RPMI8226 (cell line): ENCODE measurements around the gene LMTK3.
"Not testable (repeated sequence)": the region's sequence is repeated elsewhere in the genome, so short reads cannot be mapped to it uniquely, and the experiment has no call there.

Experiments used
- DNase-seq: peaks from one replicate; pipeline ENCODE4 v3.0.0-alpha.2; 2015

LMTK3 gene

DNA sequence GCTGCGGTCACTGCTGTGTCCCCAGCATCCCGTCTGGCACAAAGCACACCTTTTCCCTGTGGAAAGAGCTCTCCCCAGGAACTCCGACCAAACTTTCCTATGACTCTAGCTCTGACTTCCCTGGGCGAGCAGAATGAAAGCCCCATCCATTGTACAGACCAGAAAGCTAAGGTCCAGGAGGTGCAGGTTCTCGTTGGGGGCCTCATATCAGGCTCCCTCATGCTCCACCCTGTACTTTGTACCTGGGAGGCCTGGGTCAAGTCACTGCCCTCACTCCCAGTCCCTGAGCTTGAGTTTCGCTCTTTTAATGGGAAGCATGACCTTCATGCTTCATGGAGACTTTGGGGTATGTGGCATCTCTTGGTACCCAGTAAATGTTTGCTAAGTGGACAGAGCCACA lies 24.1 kb downstream of the LMTK3 start:
- no peak for DNase-seq

- not testable (repeated sequence) for DNase-seq
Measured at GRCh38 chr19:48486706-48487105, 24.9 kb downstream of the LMTK3 start.

GRCh38 chr19:48484931-48485612 lies 26.6 kb downstream of the LMTK3 start:
- DNase-seq = no peak

GRCh38 chr19:48484247-48484893 lies 27.3 kb downstream of the LMTK3 start:
- no peak for DNase-seq

DNA sequence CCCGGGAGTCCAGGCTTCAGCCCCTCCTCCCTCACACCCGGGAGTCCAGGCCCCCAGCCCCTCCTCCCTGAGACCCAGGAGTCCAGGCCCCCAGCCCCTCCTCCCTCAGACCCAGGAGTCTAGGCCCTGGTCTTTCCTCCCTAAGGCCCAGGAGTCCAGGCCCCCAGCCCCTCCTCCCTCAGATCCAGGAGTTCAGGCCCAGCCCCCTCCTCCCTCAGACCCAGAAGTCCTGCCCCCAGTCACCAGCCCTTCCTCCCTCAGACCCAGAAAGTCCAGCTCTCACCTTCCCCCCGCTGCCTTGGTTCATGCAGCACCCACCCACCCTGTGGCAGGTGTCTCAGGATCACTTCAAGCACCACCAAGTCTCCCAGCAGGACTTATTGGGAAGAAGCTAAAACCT lies 28.3 kb downstream of the LMTK3 start:
- no peak for DNase-seq

- no peak for DNase-seq
Measured at GRCh38 chr19:48481846-48482639, 29.6 kb downstream of the LMTK3 start.

DNA sequence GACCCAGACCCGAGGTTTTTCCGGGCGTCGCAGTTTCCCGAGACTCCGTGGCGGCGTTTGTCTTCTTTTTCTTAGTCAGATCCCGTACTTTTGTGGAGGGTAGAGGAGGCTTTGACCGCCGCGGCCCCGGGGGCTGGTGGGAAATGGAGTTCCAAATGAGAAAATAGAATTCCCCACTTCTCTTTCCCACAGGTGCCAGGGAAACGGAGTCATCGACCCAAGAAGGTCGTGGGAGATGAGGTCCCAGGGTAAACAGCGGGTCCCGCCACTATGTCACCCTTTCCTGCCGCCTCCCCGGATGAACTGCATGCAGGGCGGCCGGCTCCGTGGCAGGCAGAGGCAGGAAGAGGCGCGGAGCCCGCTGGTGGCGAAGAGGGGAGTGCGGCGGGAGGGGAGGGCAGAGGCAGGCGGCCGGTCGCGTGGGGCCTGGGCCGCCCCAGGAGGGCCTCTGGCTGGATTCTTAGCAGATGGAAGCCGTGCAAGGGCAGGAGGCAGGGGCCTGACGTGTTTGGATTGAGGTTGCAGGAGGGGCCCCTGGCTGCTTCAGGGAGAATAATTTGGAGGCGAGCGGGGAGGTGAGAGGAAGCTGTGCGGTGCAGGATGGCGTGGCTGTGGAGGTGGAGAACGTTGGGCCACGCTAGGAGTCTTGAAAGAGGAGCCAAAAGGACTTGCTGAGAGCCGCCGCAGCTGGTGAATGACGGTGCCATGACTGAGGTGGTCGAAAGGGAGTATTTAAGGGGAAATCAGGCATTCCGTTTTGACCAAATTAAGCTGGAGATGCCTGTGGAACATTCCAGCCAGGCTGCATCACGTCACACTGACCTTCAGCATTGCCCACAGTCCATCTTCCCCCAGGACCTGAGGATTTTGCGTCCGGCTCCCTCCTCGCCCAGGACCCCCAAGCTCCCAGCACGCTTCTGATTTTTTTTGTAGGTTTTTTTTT lies 30.8 kb downstream of the LMTK3 start:
- DNase-seq = no peak

GRCh38 chr19:48480183-48480557 lies 31.5 kb downstream of the LMTK3 start:
- DNase-seq = no peak

GRCh38 chr19:48479686-48480085 lies 31.9 kb downstream of the LMTK3 start:
- DNase-seq = no peak

DNA sequence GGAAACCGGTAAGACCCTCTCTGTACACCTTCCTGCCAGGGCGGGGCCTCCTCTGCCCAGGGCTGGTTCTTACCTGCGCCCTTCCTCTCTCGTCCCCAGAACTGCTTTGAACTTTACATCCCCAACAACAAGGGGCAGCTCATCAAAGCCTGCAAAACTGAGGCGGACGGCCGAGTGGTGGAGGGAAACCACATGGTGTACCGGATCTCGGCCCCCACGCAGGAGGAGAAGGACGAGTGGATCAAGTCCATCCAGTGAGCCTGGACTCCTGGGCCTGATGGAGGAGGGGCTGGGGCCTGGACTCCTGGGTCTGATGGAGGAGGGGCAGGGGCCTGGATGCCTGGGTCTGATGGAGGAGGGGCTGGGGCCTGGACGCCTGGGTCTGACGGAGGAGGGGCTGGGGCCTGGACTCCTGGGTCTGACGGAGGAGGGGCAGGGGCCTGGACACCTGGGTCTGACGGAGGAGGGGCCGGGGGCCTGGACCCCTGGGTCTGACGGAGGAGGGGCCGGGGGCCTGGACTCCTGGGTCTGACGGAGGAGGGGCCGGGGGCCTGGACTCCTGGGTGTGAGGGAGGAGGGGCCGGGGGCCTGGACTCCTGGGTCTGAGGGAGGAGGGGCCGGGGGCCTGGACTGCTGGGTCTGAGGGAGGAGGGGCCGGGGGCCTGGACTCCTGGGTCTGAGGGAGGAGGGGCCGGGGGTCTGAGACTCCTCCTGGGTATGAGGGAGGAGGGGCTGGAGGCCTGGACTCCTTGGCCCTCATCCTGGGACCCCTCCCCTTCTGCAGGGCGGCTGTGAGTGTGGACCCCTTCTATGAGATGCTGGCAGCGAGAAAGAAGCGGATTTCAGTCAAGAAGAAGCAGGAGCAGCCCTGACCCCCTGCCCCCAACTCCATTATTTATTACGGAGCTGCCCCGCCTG lies 33.0 kb downstream of the LMTK3 start:
- DNase-seq = no peak

DNA sequence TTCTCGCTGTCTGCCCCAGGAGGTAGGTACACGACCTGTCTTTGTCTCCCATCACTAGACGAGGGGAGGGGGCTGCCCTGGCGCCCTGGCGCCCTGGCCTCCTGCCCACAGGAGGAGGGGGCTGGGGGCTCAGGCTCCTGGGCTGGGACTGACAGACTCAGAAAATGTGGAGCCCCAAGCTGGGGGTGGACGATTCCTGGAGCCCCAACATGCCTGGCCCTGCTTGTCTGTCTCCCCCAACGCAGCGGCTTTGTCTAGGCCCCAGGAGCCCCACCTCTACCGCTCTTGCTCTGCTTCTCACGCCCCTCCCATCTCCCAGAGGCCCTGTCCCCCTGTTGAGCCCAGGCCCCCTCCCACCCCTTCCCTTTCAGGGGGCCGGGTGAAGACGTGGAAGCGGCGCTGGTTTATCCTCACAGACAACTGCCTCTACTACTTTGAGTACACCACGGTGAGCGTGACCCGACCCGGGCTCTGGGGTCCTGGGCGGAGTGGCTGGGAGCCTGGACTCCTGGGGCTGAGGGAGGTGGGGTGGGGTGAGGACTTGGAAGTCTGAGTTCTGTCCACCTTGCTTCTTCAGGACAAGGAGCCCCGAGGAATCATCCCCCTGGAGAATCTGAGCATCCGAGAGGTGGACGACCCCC lies 33.8 kb downstream of the LMTK3 start:
- DNase-seq = no peak

DNA sequence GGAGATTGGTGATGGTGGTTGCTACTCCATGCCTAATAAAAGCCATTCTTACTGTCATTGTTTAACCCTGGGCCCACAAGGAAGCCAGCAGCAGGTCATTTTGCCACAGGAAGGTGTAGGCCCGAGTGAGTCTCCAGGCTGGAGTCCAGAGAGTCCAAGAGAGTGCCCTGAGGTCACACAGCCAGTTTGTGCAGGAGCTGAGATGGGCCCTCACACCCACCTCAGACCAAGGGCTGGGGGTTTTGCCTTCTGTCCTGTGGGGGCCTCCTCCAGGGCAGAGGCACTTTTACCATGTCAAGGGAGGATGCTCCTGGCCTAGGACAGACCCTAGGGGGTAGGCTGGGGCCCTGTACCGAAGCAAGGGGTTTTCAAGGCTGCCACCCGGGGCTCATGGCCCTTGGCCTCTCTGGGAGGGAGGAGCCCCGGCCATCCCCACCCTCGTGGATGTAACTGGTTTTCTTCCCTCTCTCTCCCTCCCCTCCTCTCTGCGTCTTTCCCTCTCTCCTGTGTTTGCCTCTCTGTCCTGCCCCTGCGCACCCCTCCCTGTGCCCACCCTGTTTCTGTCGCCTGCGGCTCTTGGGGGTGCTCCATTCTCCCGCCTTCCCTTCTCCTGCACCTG lies 34.5 kb downstream of the LMTK3 start:
- no peak for DNase-seq

- no peak for DNase-seq
Measured at GRCh38 chr19:48476176-48476575, 35.5 kb downstream of the LMTK3 start.

GRCh38 chr19:48475369-48476068 lies 36.1 kb downstream of the LMTK3 start:
- no peak for DNase-seq

DNA sequence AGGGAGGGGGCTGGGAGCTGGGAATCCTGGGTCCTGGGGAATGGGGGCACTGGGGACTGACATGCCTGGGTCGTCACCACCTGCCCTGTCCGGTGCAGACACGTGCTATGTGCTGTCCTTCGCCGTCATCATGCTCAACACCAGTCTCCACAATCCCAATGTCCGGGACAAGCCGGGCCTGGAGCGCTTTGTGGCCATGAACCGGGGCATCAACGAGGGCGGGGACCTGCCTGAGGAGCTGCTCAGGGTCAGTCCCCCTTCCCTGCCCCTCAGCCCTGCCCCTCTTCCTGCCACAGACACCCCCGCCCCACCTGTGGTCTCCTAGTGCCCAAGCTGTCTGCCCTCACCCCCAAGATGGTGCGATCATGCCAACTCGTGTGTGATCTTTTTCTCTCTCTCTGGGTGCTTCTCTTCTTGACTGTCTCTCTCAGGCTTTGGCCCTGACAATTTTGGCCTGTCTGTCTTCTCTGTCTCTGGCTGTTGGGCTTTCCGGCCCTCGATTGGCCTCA lies 37.5 kb downstream of the LMTK3 start:
- no peak for DNase-seq

DNA sequence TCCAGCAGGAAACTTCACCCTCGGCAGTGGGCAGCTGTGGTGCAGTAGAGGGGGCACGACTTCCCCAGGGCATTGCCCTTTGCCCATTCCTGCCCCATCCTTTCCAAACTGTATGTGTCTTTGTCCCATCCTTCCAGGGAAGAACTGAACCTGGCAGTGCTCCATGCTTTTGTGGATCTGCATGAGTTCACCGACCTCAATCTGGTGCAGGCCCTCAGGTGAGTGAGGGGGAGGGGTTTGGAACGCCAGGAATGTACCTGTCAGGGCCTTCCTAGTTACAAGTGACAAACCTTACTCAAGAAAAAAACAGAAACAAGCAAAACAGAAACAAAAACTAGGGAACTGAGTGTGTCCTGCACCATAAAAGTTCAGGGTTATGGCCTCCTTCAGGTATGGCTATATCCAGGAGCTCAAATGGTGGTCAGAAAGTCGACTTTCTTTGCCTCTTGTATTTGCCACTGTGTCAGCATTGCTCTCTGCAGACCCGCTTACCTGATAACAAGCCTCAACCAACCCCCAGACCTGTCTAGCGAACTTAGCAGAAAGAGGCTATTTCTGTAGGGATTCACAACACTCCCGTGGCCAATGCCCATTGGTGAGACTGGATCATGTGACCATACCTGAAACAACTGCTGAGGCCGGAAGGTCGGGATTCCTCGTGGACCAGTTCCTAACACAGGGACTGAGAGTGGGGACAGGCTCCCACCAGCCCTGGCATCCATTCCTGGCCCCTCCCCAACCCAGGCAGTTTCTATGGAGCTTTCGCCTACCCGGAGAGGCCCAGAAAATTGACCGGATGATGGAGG lies 38.3 kb downstream of the LMTK3 start:
- DNase-seq = no peak

DNA sequence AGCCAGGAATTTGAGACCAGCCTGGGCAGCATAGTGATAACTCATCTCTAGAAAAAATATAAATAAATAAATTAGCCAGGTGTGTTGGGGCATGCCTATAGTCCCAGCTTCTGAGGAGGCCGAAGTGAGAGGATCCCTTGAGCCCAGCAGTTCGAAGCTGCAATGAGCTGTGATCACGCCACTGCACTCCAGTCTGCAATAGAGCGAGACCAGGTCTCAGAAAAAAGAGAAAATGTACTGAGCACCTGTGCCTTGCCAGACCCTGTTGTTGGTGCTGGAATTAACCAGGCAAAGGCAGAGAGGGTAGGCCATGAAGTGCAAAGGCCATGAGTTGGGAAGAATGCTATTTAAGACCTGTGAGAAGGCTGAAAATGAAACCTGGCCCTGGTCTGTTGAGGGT lies 39.8 kb downstream of the LMTK3 start:
- no peak for DNase-seq

DNA sequence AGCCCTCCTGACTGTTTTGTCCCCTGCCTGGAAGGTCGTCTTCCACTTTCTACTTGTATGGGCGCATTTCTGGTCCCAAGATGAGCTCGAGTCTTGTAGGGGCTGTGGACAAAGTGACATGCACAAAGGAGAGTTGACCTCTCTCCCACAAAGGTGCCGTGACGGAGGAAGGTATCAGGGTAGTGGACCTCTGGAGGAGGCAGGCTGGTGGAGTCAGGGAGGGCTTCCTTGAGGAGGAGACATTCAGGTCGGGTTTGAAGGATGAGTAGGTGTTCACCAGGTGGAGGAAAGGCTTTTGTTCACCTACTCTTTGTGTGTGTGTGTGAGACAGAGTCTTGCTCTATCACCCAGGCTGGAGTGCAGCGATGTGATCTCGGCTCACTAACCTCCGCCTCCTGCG lies 40.8 kb downstream of the LMTK3 start:
- no peak for DNase-seq
